SU-DHL-6 (cell line): Measurements from ENCODE around the gene ITPA.

Experiments used
- EZH2phosphoT487 ChIP-seq: fragments of 200-600 bp; sonication (generic), shearing (Covaris generic); conservative IDR thresholded peaks from 2 replicates; pipeline ENCODE4 v1.6.1; 2018; ENCODE audit warnings: mild to moderate bottlenecking, antibody characterized with exemption, low read length, moderate library complexity, mixed read lengths
- TF ChIP-seq, protein P1 (sequence below): fragments of 200-600 bp; sonication (generic); IDR thresholded peaks from one replicate; pipeline ENCODE4 v1.5.1; 2017; ENCODE audit warnings: antibody characterized with exemption, mild to moderate bottlenecking, low read length, moderate library complexity; ENCODE audit not compliant: insufficient read depth, poor library complexity, severe bottlenecking

DNA sequence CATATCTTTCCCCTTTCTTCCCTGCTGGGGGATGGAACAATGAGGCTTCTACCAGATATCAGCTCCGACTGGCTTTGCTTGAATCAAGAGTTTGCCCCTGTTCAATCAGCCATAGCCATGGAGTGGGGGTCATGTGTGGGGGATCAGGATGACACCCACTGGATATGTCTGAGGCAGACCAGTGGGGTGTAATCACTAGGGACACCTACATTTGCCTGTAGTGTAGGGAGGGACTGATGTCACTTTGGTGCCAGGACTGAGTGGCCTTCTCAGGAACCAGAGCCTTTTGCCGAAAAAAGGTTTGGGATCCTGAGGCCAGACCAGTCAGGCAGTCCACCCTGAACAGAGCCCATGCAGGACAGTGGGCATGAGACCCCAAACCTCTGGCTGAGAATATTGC lies 1.0 kb downstream of the ITPA start:
- TF ChIP-seq, protein P1, sequence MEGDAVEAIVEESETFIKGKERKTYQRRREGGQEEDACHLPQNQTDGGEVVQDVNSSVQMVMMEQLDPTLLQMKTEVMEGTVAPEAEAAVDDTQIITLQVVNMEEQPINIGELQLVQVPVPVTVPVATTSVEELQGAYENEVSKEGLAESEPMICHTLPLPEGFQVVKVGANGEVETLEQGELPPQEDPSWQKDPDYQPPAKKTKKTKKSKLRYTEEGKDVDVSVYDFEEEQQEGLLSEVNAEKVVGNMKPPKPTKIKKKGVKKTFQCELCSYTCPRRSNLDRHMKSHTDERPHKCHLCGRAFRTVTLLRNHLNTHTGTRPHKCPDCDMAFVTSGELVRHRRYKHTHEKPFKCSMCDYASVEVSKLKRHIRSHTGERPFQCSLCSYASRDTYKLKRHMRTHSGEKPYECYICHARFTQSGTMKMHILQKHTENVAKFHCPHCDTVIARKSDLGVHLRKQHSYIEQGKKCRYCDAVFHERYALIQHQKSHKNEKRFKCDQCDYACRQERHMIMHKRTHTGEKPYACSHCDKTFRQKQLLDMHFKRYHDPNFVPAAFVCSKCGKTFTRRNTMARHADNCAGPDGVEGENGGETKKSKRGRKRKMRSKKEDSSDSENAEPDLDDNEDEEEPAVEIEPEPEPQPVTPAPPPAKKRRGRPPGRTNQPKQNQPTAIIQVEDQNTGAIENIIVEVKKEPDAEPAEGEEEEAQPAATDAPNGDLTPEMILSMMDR = no peak
- no peak for TF ChIP-seq EZH2phosphoT487
